Subcutaneous abdominal adipose tissue (tissue), 5 donors: ENCODE measurements around the gene RASA4B.

ENCODE experiments used
- H3K27ac ChIP-seq: one replicate; pipeline ENCODE4 v1.7.0; 2013; ENCODE audit warnings: low read depth, mild to moderate bottlenecking, inconsistent platforms, low read length, moderate library complexity
- H3K27me3 ChIP-seq, 5 donors: one replicate each; pipeline ENCODE4 v1.7.0; 2013; ENCODE audit warnings: low read length in 5 of 5, inconsistent platforms in 1 of 5; ENCODE audit not compliant: control insufficient read depth in 5 of 5, insufficient read depth in 4 of 5
- H3K36me3 ChIP-seq, 5 donors: one replicate each; pipeline ENCODE4 v1.7.0; 2013; ENCODE audit warnings: low read length in 5 of 5; ENCODE audit not compliant: control insufficient read depth in 5 of 5, insufficient read depth in 5 of 5
- H3K4me1 ChIP-seq, 5 donors: one replicate each; pipeline ENCODE4 v1.7.0; 2013; ENCODE audit warnings: low read length in 5 of 5, mild to moderate bottlenecking in 3 of 5, moderate library complexity in 1 of 5; ENCODE audit not compliant: control insufficient read depth in 5 of 5, insufficient read depth in 5 of 5
- H3K4me3 ChIP-seq, 5 donors: one replicate each; pipeline ENCODE4 v1.7.0; 2013; ENCODE audit warnings: low read length in 5 of 5, low read depth in 1 of 5
- H3K9ac ChIP-seq, 5 donors: one replicate each; pipeline ENCODE4 v1.7.0; 2013; ENCODE audit warnings: low read length in 5 of 5, mild to moderate bottlenecking in 4 of 5, moderate library complexity in 3 of 5
- H3K9me3 ChIP-seq, 5 donors: one replicate each; pipeline ENCODE4 v1.7.0; 2013; ENCODE audit warnings: low read length in 5 of 5; ENCODE audit not compliant: control insufficient read depth in 5 of 5
- donor health status: healthy.
- donor health status: healthy.
- donor health status: healthy.
- donor health status: healthy.
- donor health status: healthy.

The RASA4B gene

GRCh38 chr7:102453319-102453718, 64.3 kb downstream of the RASA4B start:
- Histone ChIP-seq H3K9me3 (no peaks in the 10 kb centered on the region), H3K36me3 (peaks cover 0 to 30% (median 22%) of the 10 kb centered on the region in 5 donors), H3K27me3 (no peaks in the 10 kb centered on the region), H3K27ac (no peak overlapping the region), H3K9ac (no peak overlapping the region), H3K4me1 (peaks cover 0 to 9% (median 7%) of the 10 kb centered on the region in 5 donors), H3K4me3 (no peak overlapping the region)

- Histone ChIP-seq H3K4me1 (peaks cover 0 to 9% (median 7%) of the 10 kb centered on the region in 5 donors), H3K27ac (no peak overlapping the region), H3K36me3 (peaks cover 0 to 29% (median 16%) of the 10 kb centered on the region in 5 donors), H3K9ac (no peak overlapping the region), H3K9me3 (no peaks in the 10 kb centered on the region), H3K27me3 (no peaks in the 10 kb centered on the region), H3K4me3 (no peak overlapping the region)
These were observed 65.1 kb downstream of the RASA4B start for GRCh38 chr7:102452451-102452850.

- Histone ChIP-seq H3K4me1 (peaks cover 0 to 9% (median 7%) of the 10 kb centered on the region in 5 donors), H3K9ac (peak overlapping the region in 2 of 5 donors; percentile 7 to 8), H3K27me3 (no peaks in the 10 kb centered on the region), H3K27ac (no peak overlapping the region), H3K36me3 (peaks cover 0 to 29% (median 20%) of the 10 kb centered on the region in 5 donors), H3K4me3 (peak overlapping the region in 2 of 5 donors; percentile 29 to 47), H3K9me3 (no peaks in the 10 kb centered on the region)
These were observed 66.1 kb downstream of the RASA4B start for GRCh38 chr7:102451371-102452054.

GRCh38 chr7:102450242-102450641, 67.3 kb downstream of the RASA4B start:
- H3K4me3 ChIP-seq: no peak overlapping the region
- no peaks in the 10 kb centered on the region for H3K9me3 ChIP-seq
- H3K27me3 ChIP-seq: no peaks in the 10 kb centered on the region
- peaks cover 0 to 24% (median 16%) of the 10 kb centered on the region in 5 donors for H3K36me3 ChIP-seq
- H3K9ac ChIP-seq: no peak overlapping the region
- H3K4me1 ChIP-seq: peaks cover 0 to 9% (median 7%) of the 10 kb centered on the region in 5 donors
- H3K27ac ChIP-seq: no peak overlapping the region

- Histone ChIP-seq H3K9ac (no peak overlapping the region), H3K27me3 (no peaks in the 10 kb centered on the region), H3K36me3 (peaks cover 0 to 29% (median 18%) of the 10 kb centered on the region in 5 donors), H3K27ac (no peak overlapping the region), H3K4me1 (peaks cover 0 to 9% (median 7%) of the 10 kb centered on the region in 5 donors), H3K4me3 (no peak overlapping the region), H3K9me3 (no peaks in the 10 kb centered on the region)
These were observed 68.4 kb downstream of the RASA4B start for GRCh38 chr7:102449136-102449535.

- Histone ChIP-seq H3K27ac (no peak overlapping the region), H3K9me3 (no peaks in the 10 kb centered on the region), H3K27me3 (no peaks in the 10 kb centered on the region), H3K9ac (no peak overlapping the region), H3K4me3 (no peak overlapping the region), H3K36me3 (peaks cover 0 to 29% (median 18%) of the 10 kb centered on the region in 5 donors), H3K4me1 (peaks cover 0 to 9% (median 7%) of the 10 kb centered on the region in 5 donors)
These were observed 70.3 kb downstream of the RASA4B start for GRCh38 chr7:102447311-102447710.

GRCh38 chr7:102446387-102447156, 71.0 kb downstream of the RASA4B start:
- Histone ChIP-seq H3K4me3 (no peak overlapping the region), H3K27ac (no peak overlapping the region), H3K9me3 (no peaks in the 10 kb centered on the region), H3K4me1 (peaks cover 0 to 4% (median 4%) of the 10 kb centered on the region in 5 donors), H3K36me3 (peaks cover 0 to 34% (median 18%) of the 10 kb centered on the region in 5 donors), H3K27me3 (no peaks in the 10 kb centered on the region), H3K9ac (no peak overlapping the region)

GRCh38 chr7:102445674-102446071, 71.9 kb downstream of the RASA4B start:
- H3K27ac ChIP-seq: no peak overlapping the region
- no peak overlapping the region for H3K4me3 ChIP-seq
- H3K9me3 ChIP-seq: no peaks in the 10 kb centered on the region
- no peak overlapping the region for H3K9ac ChIP-seq
- peaks cover 0 to 1% (median under 1%) of the 10 kb centered on the region in 5 donors for H3K4me1 ChIP-seq
- peaks cover 0 to 35% (median 18%) of the 10 kb centered on the region in 5 donors for H3K36me3 ChIP-seq
- no peaks in the 10 kb centered on the region for H3K27me3 ChIP-seq

GRCh38 chr7:102444961-102445673, 72.5 kb downstream of the RASA4B start:
- Histone ChIP-seq H3K4me1 (peaks cover 0 to 7% (median 6%) of the 10 kb centered on the region in 5 donors), H3K9me3 (no peaks in the 10 kb centered on the region), H3K27ac (no peak overlapping the region), H3K27me3 (no peaks in the 10 kb centered on the region), H3K9ac (no peak overlapping the region), H3K4me3 (no peak overlapping the region), H3K36me3 (peaks cover 0 to 35% (median 18%) of the 10 kb centered on the region in 5 donors)
